DND-41 (cell line): ENCODE results near the gene PCK1.
A peak's percentile ranks its signal among the peaks of the same experiment; 100 is the strongest.

Source experiments
- ATAC-seq: fragments of 200-7000 bp; cut with Tn5 transposase; 3 replicates; pipeline ENCODE4 v1.9.1; 2021; ENCODE audit warnings: low read depth; ENCODE audit not compliant: insufficient read depth
- DNase-seq: peaks from one replicate; pipeline ENCODE4 v3.0.0-alpha.2; 2020
- H2AFZ ChIP-seq: 2 replicates; pipeline ENCODE4 v1.6.0; 2012; ENCODE audit warnings: low read depth, low read length
- H3K27ac ChIP-seq: 2 replicates; pipeline ENCODE4 v1.5.1; 2012; ENCODE audit warnings: low read length, inconsistent platforms
- H3K27me3 ChIP-seq: fragments of 200-600 bp; sonication (generic); 2 replicates; pipeline ENCODE4 v1.6.0; 2012; ENCODE audit warnings: low read length, mild to moderate bottlenecking, inconsistent platforms; ENCODE audit not compliant: insufficient read depth, poor library complexity
- H3K36me3 ChIP-seq: 2 replicates; pipeline ENCODE4 v1.5.1; 2012; ENCODE audit warnings: low read length, inconsistent platforms; ENCODE audit not compliant: insufficient read depth
- H3K4me1 ChIP-seq: 2 replicates; pipeline ENCODE4 v1.5.1; 2012; ENCODE audit warnings: mild to moderate bottlenecking, low read length; ENCODE audit not compliant: insufficient read depth
- H3K4me2 ChIP-seq: 2 replicates; pipeline ENCODE4 v1.6.0; 2012; ENCODE audit warnings: mild to moderate bottlenecking, moderate library complexity, low read length, inconsistent platforms; ENCODE audit not compliant: insufficient read depth
- H3K4me3 ChIP-seq, 2 experiments: fragments of 200-600 bp in 1 of 2; shearing (Covaris generic) in 1 of 2; 2 replicates each; pipeline ENCODE4 v1.5.1; 2012 to 2016; ENCODE audit warnings: inconsistent platforms in 2 of 2, low read length in 2 of 2, mild to moderate bottlenecking in 2 of 2, low read depth in 1 of 2, moderate library complexity in 1 of 2
- H3K79me2 ChIP-seq: 2 replicates; pipeline ENCODE4 v1.6.0; 2012; ENCODE audit warnings: low read length, inconsistent platforms; ENCODE audit not compliant: insufficient read depth
- H3K9ac ChIP-seq: 2 replicates; pipeline ENCODE4 v1.6.0; 2012; ENCODE audit warnings: low read depth, mild to moderate bottlenecking, inconsistent platforms, low read length, moderate library complexity
- H3K9me3 ChIP-seq: 2 replicates; pipeline ENCODE4 v1.5.1; 2012; ENCODE audit warnings: low read length, moderate library complexity, mild to moderate bottlenecking, inconsistent platforms; ENCODE audit not compliant: insufficient read depth, severe bottlenecking
- H4K20me1 ChIP-seq: 2 replicates; pipeline ENCODE4 v1.6.0; 2012; ENCODE audit warnings: low read length; ENCODE audit not compliant: insufficient read depth
- CTCF ChIP-seq: IDR thresholded peaks from 2 replicates; pipeline ENCODE4 v1.5.1; 2012; ENCODE audit warnings: borderline replicate concordance, low read length, moderate library complexity, mild to moderate bottlenecking; ENCODE audit not compliant: poor library complexity, severe bottlenecking; ENCODE audit errors: extremely low read depth
- EZH2 ChIP-seq: IDR thresholded peaks from 3 replicates; pipeline ENCODE4 v1.6.1; 2012; ENCODE audit warnings: borderline replicate concordance, low read depth, mild to moderate bottlenecking, moderate library complexity, low read length, inconsistent platforms; ENCODE audit not compliant: severe bottlenecking

The PCK1 gene

GRCh38 chr20:57526087-57526884 is 34.6 kb upstream of the PCK1 start:
- DNase-seq = peak; percentile 38

GRCh38 chr20:57526885-57527460 is 33.9 kb upstream of the PCK1 start:
- no peak overlapping the region for H3K27ac ChIP-seq
- H3K36me3 ChIP-seq = no peaks in the 10 kb centered on the region
- H3K4me3 ChIP-seq = no peak overlapping the region
- DNase-seq = no peak
- H3K9me3 ChIP-seq = no peaks in the 10 kb centered on the region
- ATAC-seq = no peak
- no peak overlapping the region for H3K9ac ChIP-seq
- no peak overlapping the region for H3K4me2 ChIP-seq
- no peak for TF ChIP-seq EZH2
- TF ChIP-seq CTCF = no peak
- H3K79me2 ChIP-seq = no peaks in the 10 kb centered on the region
- H3K27me3 ChIP-seq = peaks cover 10% of the 10 kb centered on the region
- 0 out of 2 replicates have a peak, but pooled peaks cover 3% of the 10 kb centered on the region for H4K20me1 ChIP-seq
- H3K4me1 ChIP-seq = no peaks in the 10 kb centered on the region
- H2AFZ ChIP-seq = no peak overlapping the region

More at GRCh38 chr20:57526087-57526884, 34.6 kb upstream of the PCK1 start:
- Histone ChIP-seq H3K27ac (no peak overlapping the region), H3K4me3 (no peak overlapping the region), H3K4me1 (no peaks in the 10 kb centered on the region), H3K9ac (no peak overlapping the region), H3K9me3 (no peaks in the 10 kb centered on the region), H4K20me1 (0 out of 2 replicates have a peak, but pooled peaks cover 3% of the 10 kb centered on the region), H3K27me3 (peaks cover 11% of the 10 kb centered on the region), H2AFZ (no peak overlapping the region), H3K79me2 (no peaks in the 10 kb centered on the region), H3K4me2 (no peak overlapping the region), H3K36me3 (no peaks in the 10 kb centered on the region)
- peak; percentile 52; the same call in 1 of the 3 replicates for ATAC-seq
- TF ChIP-seq CTCF (peak; percentile 44), EZH2 (no peak)

GRCh38 chr20:57527728-57528127 is 33.2 kb upstream of the PCK1 start:
- TF ChIP-seq CTCF (no peak), EZH2 (no peak)
- H3K4me1 ChIP-seq = no peaks in the 10 kb centered on the region
- H3K36me3 ChIP-seq = no peaks in the 10 kb centered on the region
- no peak overlapping the region for H3K4me3 ChIP-seq
- ATAC-seq (no peak), DNase-seq (no peak)
- H3K9ac ChIP-seq = no peak overlapping the region
- H3K27me3 ChIP-seq = peaks cover 11% of the 10 kb centered on the region
- H3K9me3 ChIP-seq = no peaks in the 10 kb centered on the region
- no peak overlapping the region for H2AFZ ChIP-seq
- H4K20me1 ChIP-seq = 0 out of 2 replicates have a peak, but pooled peaks cover 3% of the 10 kb centered on the region
- no peak overlapping the region for H3K27ac ChIP-seq
- no peaks in the 10 kb centered on the region for H3K79me2 ChIP-seq
- no peak overlapping the region for H3K4me2 ChIP-seq
